AG04450 (cell line): ENCODE data around the gene PRKCQ. TPM values are rescaled to one million over a fixed set of nuclear protein-coding genes. Genes with fewer than 3 reads are reported as not detected.

Source experiments
- CTCF ChIA-PET: fragments of 300-600, 350-600 bp; formaldehyde crosslinking; extraction: SDS; loops from one replicate; lab custom pipeline; 2022; ENCODE audit warnings: antibody characterized with exemption, inconsistent platforms; lab: Charles Lee
- POLR2A ChIA-PET: fragments of 350-600 bp; formaldehyde crosslinking; extraction: SDS; loops from one replicate; lab custom pipeline; 2021; ENCODE audit warnings: antibody characterized with exemption, inconsistent platforms; lab: Yijun Ruan, JAX
- DNase-seq: peaks from one replicate; pipeline ENCODE4 v3.0.0-alpha.2; 2011; ENCODE audit warnings: low read depth, low spot score
- H3K27ac ChIP-seq: one replicate; pipeline ENCODE4 v1.5.1; 2012; ENCODE audit warnings: low read depth, low read length, control low read depth
- H3K27me3 ChIP-seq: one replicate; pipeline ENCODE4 v1.6.0; 2012; ENCODE audit warnings: low read length; ENCODE audit not compliant: control insufficient read depth, insufficient read depth
- H3K4me3 ChIP-seq: 2 replicates; pipeline ENCODE4 v1.5.1; 2011; ENCODE audit warnings: mild to moderate bottlenecking, low read depth, low read length, control low read depth
- H3K9me3 ChIP-seq: 2 replicates; pipeline ENCODE4 v1.5.1; 2012; ENCODE audit warnings: low read length; ENCODE audit not compliant: control insufficient read depth, insufficient read depth
- CTCF ChIP-seq: IDR thresholded peaks from 2 replicates; pipeline ENCODE4 v1.5.1; 2011; ENCODE audit warnings: low read depth, low read length, control low read depth, inconsistent platforms
- polyA plus RNA-seq: library from polyadenylated mRNA; depleted of rRNA; stranded (reverse); fragments of >200 nt; gene quantifications from 2 replicates; pipeline ENCODE4 v1.2.3, GENCODE V29; 2011

The PRKCQ gene
- polyA plus RNA-seq, 1 experiment, result 0.10 TPM

GRCh38 chr10:6405713-6406112, 174.4 kb downstream of the PRKCQ start:
- Histone ChIP-seq H3K9me3 (no peaks in the 10 kb centered on the region), H3K27me3 (no peaks in the 10 kb centered on the region), H3K27ac (no peak overlapping the region), H3K4me3 (no peak overlapping the region)
- TF ChIP-seq CTCF, result no peak
- ChIA-PET POLR2A (no interaction called here), CTCF (interaction anchor here (0.6 to 3.3 kb wide), 30 partner anchors 8 to 1628 kb away, joined by 3 to 35 read pairs (median 5); partner anchors contain the start of gene PFKFB3)
- no peak for DNase-seq

GRCh38 chr10:6404127-6405072, 175.7 kb downstream of the PRKCQ start:
- TF ChIP-seq CTCF, result no peak
- DNase-seq, result no peak
- ChIA-PET CTCF (interaction anchor here (2.7 to 6.0 kb wide), 6 partner anchors 168 to 390 kb away, joined by 10 to 221 read pairs (median 23); partner anchors contain the start of gene PFKFB3), POLR2A (interaction anchor here (3.9 kb wide), 1 partner anchor 201 kb away, joined by 176 read pairs; the partner anchor contains the start of gene PFKFB3)
- H3K9me3 ChIP-seq, result no peaks in the 10 kb centered on the region
- no peak overlapping the region for H3K27ac ChIP-seq
- no peaks in the 10 kb centered on the region for H3K27me3 ChIP-seq
- no peak overlapping the region for H3K4me3 ChIP-seq

- Histone ChIP-seq H3K27ac (no peak overlapping the region), H3K9me3 (no peaks in the 10 kb centered on the region), H3K27me3 (no peaks in the 10 kb centered on the region), H3K4me3 (no peak overlapping the region)
- TF ChIP-seq CTCF, result no peak
- CTCF ChIA-PET, result interaction anchor here (0.6 to 6.0 kb wide), 19 partner anchors 15 to 454 kb away, joined by 3 to 221 read pairs (median 8); partner anchors contain the start of gene PFKFB3
- POLR2A ChIA-PET, result interaction anchor here (3.9 kb wide), 1 partner anchor 200 kb away, joined by 176 read pairs; the partner anchor contains the start of gene PFKFB3
- DNase-seq, result no peak
Observed at GRCh38 chr10:6402960-6403359, 177.1 kb downstream of the PRKCQ start.

- ChIA-PET POLR2A (interaction anchor here (0.8 to 3.9 kb wide), 12 partner anchors 8 to 458 kb away, joined by 3 to 176 read pairs (median 4); partner anchors contain the start of genes IL15RA and PFKFB3), CTCF (interaction anchor here (0.6 to 6.0 kb wide), 77 partner anchors 8 to 771 kb away, joined by 3 to 221 read pairs (median 6); partner anchors contain the start of genes ANKRD16, FBH1, PFKFB3 and RBM17)
- Histone ChIP-seq H3K27me3 (no peaks in the 10 kb centered on the region), H3K9me3 (no peaks in the 10 kb centered on the region), H3K27ac (no peak overlapping the region), H3K4me3 (no peak overlapping the region)
- no peak for DNase-seq
- TF ChIP-seq CTCF, result no peak
Observed at GRCh38 chr10:6402349-6402709, 177.7 kb downstream of the PRKCQ start.
